ENCODE data around the gene SMS. TPM values are rescaled to one million over a fixed set of nuclear protein-coding genes. Genes with fewer than 3 reads are reported as not detected.
"Not testable (repeated sequence)": the region's sequence is repeated elsewhere in the genome, so short reads cannot be mapped to it uniquely, and the experiment has no call there.

The SMS gene
- polyA plus RNA-seq, 4 donors: 57.0 to 166 (median 150) TPM

DNA sequence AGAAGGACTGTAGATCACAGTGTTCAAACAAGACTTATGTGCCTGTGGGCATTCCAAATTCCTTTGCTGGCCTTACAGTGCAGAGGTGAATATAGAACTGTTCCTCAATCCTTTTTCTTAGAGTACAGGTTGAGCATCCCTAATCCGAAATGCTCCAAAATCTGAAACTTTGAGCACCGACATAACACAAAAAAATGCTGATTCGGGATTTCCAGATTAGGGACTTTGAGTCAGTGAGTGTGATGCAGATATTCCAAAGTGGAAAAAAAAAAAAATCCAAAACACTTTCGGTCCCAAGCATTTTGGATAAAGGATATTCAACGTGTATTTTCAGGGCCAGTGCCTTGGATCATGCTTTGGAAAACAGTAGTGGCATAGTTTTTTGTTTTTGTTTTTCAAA lies 9.2 kb downstream of the SMS start:
- DNase-seq (ENCODE audit: low read depth in 4 of 4, low spot score in 3 of 4): no peak

DNA sequence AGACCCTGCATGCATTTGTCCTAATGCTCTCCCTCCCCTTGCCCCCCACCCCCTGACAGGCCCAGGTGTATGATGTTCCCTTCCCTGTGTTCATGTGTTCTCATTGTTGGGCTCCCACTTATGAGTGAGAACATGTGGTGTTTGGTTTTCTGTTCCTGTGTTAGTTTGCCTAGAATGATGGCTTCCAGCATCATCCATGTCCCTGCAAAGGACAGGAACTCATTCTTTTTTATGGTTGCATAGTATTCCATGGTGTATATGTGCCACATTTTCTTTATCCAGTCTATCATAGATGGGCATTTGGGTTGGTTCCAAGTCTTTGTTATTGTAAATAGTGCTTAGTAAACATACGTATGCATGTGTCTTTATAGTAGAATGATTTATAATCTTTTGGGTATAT lies 10.0 kb downstream of the SMS start:
- not testable (repeated sequence) for DNase-seq (ENCODE audit: low read depth in 4 of 4, low spot score in 3 of 4)

DNA sequence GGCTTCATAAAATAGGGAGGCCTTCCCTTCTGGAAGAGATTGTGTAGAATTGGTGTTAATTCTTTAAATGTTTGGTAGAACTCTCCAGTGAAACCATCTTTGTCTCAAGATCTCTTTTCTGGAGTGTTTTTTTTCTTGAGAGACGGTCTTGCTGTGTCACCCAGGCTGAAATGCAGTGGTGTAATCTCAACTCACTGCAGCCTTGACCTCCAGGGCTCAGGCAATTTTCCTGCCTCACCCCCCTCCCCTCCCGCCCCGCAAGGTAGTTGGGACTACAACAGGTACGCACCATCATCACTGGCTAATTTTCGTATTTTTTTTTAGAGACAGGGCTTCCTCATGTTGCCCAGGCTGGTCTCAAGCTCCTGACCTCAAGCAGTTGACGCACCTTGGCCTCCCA lies 12.1 kb downstream of the SMS start:
- DNase-seq (ENCODE audit: low read depth in 4 of 4, low spot score in 3 of 4): no peak

DNA sequence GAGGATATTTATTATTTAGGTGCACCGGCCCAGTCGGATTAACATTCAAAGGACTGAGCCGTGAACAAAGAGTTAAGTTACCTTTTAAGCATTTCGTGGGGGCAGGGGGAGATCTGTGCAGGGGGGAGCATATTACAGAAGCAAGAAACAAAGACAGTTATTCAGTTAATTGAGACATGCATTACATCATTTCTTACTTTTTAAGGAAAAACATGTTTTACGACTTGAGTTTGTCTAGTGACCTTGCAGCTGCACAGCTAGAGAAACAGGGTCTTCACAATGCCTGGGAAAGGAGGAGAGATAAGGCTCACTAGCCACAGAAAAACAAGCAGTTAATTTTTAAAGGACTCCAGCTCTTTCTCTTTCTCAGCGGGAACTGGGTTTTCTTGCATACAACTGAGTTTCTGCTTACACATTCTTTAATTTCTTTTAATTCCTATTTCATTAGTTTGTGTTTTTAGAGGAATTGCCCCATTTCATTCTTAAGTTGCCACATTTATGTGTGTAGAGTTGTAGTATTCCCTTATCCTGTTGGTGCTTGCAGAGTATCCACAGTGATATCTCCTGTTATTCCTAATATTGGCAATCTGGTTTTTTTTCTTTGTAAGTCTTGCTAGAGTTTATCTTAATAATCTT lies 12.8 kb downstream of the SMS start:
- not testable (repeated sequence) for DNase-seq (ENCODE audit: low read depth in 4 of 4, low spot score in 3 of 4)

DNA sequence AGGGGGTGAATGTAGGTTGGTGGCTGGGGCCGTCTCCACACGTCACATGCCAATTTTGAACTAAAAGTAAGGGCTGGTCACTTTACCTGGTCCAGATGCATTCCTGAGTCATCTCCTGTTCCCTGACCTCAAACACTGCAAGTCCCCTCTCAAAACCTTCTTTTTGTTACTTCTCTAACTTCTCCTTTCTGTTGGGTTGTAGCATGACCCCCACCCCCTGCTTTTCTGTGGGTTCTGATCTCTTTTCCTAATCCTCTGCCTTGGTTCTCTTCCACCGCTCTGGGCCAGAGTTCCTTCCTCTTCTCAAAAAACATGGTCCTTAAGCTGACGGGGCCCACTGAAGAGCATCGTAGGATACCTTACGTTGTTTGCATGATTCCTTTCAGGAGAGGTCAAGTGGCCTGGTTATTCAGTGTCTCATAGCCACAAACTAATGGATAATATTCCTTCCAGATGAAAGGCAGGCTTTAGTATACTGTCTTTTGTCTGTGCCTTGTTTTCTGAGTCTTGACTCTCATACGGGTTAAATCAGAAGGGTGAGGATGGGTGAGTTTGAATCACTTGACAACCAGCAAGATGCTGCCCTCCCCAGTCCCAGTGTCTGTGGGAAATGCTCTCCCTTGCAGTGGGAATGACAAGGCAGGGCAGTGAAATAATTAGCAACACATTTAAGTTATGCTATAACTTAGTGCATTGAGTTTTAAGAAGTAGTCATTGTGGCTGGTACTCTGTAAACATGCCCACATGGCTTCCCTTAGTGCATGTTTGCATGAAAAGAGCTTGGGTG lies 15.1 kb downstream of the SMS start:
- no peak for DNase-seq (ENCODE audit: low read depth in 4 of 4, low spot score in 3 of 4)

DNA sequence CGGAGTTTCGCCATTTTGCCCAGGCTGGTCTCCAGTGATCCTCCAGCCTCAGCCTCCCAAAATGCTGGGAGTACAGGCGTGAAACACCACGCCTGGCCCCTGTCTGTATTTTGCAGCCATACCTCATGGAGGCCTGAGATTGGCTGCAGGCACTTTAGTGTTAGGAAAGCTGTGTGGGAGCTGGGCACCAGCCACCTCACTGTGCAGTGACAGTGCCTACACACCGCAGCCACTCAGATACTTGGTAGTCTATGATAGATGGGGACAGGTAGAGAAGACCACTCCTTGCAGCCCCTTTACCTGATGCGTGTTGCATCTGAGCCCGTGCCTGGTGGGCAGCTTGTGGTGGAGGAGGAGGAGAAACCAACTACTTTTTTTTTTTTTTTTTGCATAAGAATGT lies 16.3 kb downstream of the SMS start:
- no peak for DNase-seq (ENCODE audit: low read depth in 4 of 4, low spot score in 3 of 4)

DNA sequence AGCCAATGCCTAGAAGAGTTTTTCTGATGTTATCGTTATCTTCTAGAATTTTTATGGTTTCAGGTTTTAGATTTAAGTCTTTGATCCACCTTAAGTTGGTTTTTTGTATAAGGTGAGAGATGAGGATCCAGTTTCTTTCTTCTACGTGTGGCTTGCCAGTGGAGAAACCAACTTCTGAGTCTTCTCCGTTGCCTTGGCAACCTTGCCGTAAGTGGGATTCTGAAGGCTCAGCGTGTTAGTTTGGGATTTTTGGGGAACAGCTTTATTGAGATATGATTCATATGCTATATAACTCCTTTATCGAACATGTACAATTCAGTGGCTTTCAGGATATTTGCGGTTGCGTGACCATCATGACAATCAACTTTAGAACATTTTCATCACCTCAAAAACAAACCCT lies 17.7 kb downstream of the SMS start:
- DNase-seq (ENCODE audit: low read depth in 4 of 4, low spot score in 3 of 4): no peak

DNA sequence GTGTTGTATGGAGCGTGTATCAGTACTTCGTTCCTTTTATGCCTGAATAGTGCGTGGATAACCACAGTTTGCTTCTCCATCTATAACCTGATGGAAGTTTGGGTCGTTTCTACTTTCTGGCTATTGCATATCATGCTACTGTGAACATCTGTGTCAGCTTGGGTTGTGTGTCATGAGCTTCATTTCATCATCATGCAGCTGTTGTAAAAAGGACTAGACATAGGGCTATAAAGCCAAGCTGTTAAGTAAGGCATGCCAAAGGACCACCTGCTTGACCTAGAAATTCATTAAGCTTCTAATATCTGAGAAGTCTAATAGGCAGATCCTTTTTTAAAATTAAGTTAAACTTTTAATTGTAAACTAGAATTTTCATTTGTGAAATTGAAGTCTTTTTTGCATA lies 18.4 kb downstream of the SMS start:
- DNase-seq (ENCODE audit: low read depth in 4 of 4, low spot score in 3 of 4): no peak

DNA sequence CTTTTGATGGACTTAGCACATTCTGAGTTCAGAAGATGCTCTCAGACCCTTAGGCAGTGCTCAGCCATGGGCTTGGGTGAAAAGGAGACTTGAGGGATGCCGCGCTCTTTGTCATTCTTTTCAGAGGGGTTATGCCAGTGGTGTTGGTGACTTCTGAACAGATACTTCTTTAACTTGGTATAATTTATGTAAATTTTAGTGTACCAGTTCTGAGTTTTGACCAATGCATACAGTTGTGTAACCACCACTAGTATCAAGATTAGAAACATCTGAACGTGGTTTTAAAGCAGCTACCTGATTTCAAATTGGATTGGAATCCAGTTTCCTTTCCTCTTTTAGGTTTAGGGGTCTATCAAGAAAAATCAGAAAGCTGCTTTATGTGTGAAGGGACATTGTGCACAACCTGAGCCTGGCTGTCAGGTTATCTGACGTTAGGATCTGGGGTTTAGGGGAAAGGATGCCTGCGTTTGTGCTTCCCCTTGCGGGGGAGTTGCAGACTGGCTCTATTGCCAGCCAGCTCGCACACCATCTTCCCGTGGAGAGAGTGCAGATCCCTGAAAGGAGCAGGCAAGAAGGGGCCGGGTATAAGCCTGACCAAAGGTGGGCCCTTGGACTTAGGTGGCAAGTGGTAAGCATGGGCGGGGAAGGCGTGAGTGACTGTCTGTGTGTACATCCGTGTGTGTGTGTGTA lies 19.0 kb downstream of the SMS start:
- no peak for DNase-seq (ENCODE audit: low read depth in 4 of 4, low spot score in 3 of 4)

DNA sequence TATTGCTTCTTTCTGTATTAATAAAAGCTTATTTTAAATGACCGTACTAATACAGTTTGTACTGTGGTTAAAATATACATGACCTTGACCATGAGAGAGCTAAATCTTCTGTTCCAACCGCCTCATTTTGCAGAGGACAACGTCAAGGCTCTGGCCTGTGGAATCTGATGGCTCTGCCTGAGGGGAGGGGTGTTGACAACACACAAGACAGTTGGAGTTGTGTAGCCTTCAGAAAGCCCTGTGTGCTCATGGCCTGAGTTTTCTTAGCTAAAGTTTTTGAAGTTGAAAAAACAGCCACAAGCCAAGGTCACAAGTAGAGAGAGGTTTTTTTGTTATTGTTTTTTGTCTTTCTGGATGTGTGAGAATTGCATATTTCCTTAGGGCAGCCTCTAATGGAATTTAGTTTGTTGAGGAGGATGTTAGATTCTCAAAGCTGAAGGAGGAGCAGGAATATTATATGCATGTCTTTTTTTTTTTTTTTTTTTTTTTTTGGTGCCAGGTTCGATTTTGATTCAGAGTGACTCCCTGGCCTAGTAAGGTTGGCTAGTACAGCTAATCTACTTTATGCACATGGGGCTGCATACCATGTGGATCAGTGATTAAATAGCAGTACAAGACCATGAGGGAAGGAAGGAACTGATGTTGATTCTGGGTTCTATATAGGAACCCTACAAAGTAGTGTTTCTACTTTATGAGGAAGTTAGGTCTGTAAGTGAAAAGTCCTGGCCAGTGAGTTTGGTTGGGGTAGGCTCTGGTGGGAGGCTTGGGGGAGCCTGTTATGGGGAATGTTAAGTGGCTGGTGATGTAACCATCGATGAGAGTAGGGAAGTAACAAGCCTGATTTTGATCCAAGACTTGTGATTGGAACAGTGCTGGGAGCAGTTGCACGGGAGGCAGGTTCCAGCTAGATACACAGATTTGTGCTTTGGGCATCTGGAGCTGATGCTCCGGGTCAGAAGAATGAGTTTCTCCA lies 20.3 kb downstream of the SMS start:
- no peak for DNase-seq (ENCODE audit: low read depth in 4 of 4, low spot score in 3 of 4)

DNA sequence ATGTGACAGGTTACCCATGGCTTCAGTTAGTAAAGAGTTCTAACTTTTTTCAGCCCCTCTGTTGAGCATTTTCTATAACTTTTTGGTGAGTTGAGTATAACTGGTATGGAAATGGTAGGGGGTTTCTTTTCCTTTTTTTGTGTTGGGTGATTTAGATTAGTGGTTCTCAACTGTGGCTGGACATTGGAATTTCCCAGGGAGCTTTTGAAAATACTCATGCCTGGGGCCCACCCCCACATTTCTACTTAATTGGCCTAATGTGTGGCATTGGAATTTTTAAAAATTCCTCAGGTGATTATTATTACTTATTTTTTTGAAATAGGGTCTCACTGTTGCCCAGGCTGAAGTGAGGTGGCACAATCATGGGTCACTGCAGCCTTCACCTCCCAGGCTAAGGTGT lies 21.9 kb downstream of the SMS start:
- DNase-seq (ENCODE audit: low read depth in 4 of 4, low spot score in 3 of 4): no peak

DNA sequence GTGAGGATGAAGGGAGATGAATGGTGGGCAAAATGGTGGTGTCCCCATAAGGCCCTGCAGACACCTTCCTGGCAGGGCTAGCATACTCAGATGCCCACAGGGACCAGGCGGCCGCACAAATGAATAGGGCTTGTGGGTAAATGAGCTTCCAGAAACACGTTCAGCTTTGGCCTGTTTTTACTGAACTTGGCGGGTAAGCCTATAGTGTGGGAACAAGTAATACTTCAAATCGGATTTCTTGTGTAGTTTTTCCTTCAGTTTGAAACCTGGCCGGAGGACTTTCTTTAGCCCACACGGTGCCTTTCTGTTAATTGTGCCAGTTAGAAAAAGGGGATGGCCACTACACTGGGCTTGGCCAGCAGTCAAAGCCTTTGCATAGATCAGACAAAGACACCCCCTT lies 22.8 kb downstream of the SMS start:
- DNase-seq (ENCODE audit: low read depth in 4 of 4, low spot score in 3 of 4): no peak

DNA sequence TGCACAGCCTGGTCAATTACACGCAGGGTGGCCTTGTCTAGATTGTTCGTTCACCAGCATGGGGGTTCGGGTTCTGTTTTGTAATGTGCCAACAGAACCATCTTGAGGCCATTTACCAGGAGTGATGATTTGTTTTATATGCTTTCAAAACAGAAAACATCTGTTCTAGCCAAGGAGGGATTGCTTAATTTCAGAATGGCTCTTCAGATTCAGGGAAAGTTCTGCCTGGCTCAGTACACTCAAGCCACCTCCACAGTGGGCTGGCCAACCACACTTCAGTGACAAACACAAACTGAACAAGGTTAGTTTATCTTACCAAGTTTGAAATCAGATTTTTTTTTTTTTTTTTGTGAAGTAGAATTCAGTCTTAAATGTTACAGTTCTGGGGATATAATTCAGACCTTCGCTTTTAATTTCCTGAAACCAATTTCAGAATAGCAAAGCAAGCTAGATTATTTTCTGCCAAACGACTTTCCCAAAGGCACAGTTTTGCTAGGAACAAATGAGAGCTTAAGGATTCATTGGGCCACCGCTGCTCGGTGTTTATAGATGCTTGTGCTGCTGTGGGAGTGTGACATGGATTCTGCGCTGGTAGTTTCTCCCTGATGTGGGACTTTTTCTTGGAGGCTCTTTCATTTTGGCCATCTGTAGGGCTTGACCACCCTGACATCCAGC lies 23.4 kb downstream of the SMS start:
- no peak for DNase-seq (ENCODE audit: low read depth in 4 of 4, low spot score in 3 of 4)

DNA sequence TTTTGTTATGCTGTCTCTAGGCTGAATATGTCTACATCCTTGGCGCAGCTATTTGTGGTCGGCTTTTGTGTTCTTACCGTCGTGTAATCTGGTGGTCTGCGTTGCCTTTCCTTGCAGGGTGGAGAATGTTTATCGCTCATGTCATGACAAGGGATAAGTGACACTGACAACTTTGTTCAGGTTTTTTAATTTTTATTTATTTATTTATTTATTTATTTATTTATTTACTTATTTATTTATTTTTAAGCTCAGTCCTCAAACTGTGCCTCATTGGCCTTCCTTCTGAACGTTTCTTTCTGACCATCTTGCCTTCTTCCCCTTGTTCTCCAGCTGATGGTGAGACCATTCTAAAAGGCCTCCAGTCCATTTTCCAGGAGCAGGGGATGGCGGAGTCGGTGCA lies 26.4 kb downstream of the SMS start:
- DNase-seq (ENCODE audit: low read depth in 4 of 4, low spot score in 3 of 4): no peak

DNA sequence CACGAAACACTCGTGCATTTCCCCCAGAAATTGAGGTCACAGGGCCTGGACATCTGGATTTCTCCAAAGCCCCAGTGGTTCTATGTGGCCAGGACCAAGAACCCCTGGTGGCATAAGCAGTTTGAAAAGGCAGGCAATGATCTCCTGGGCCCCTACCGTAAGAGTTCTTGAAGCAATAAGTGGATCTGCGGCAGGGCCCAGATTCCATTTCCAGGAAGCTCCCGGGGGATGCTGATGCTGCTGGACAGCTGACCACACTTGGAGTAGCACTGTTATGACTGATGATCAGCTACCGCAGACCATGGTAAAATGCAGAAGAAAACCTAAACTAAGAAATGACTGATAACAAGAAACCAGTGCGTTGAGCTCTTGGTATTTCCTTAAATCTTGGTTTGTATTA lies 27.8 kb downstream of the SMS start:
- no peak for DNase-seq (ENCODE audit: low read depth in 4 of 4, low spot score in 3 of 4)

DNA sequence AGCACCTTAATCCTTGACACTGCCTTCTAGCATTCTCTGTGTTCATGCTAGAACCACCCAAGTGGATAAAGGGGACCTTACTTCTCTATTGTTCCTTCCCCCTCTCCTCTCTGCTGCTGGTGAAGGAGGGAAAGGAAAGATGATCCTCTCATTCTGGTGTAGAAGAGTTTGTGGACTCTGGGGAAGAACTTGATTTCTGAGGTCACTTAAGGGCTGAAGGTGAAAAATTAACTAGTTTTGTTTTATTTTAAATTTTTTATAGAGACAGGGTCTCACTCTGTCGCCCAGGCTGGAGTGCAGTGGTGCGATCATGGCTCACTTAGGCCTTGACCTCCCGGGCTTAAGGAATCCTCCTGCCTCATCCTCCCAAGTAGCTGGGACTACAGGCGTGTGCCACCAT lies 29.8 kb downstream of the SMS start:
- DNase-seq (ENCODE audit: low read depth in 4 of 4, low spot score in 3 of 4): no peak

DNA sequence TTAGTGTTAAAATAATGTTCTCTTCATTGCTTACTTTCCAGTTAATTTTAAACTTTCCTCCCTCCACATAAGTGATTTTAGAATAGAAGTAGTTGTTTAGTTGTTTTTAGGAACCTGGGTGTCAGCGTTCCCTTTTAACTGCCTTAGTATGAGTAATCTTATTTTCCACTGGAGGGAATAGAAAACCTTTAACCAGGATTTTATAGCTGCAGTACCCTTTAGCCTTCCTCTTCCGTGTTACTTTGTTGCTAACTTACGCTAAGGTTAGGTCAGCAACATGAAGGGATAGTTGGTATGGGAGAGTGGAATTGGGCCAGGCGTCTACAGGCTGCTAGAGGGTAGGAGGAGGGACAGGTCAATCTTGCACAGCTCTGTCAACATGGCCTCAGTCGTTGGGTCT lies 31.5 kb downstream of the SMS start:
- DNase-seq (ENCODE audit: low read depth in 4 of 4, low spot score in 3 of 4): no peak

DNA sequence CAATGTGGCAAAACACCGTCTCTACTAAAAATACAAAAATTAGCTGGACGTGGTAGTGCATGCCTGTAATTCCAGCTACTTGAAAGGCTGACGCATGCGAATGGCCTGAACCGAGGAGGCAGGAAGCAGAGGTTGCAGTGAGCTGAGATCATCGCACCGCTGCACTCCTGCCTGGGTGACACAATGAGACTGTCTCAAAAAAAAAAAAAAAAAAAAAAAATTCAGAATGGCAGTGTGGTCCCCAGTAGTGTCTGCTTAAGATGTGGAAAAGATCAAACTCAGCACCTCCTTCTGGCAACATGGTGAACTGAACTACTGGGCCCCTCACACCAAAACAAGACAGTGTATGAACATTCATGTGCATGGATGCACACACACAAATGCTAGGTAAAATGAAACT lies 32.2 kb downstream of the SMS start:
- no peak for DNase-seq (ENCODE audit: low read depth in 4 of 4, low spot score in 3 of 4)

DNA sequence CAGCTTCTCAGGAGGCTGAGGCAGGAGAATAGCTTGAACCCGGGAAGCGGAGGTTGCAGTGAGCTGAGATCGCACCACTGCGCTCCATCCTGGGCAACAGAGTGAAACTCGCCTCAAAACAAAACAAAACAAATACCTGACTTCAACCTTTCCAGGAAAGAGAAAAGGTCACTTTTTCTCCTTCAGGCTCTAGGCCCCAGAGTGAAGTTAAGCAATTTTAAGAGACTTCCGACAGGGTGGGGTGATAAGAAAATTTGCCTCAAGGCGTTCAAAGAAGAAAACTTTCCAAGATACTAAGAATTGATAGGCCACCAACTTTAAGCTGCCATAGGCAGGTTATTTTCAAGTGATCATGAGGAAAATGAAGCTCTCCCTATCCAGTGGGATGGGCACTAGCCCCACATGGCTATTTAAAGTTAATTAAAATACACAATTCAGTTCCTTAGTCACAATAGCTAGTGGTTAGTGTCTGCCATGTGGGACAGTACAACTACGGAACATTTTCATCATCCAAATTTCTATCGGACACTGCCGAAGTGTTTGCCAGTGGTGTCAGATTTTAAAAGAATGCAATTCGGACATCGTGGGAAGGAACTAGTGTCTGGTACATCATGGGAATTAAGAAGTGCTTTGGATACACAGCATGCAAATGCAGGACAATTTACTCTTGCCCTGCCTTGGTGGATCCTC lies 33.0 kb downstream of the SMS start:
- DNase-seq (ENCODE audit: low read depth in 4 of 4, low spot score in 3 of 4): no peak

DNA sequence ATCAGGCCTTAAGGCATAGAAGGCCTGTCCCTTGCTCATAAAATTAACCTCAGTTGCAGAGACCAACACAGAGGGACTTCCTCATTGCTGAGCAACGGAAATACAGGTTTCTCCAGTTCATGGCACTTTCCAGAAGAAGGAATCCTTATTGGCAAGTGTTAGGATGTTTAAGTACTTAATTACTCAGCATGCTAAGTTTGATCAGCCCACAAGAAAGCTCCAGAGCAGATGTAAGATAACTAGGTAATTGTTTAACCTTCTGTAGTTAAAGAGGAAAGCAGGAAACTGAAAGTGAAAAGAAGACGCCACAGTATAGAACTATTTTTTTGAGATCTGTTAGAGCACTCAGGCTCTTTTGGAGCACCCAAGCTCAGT lies 33.5 kb downstream of the SMS start:
- DNase-seq (ENCODE audit: low read depth in 4 of 4, low spot score in 3 of 4): no peak
